ENCODE results near the gene MEIS1.

DNA sequence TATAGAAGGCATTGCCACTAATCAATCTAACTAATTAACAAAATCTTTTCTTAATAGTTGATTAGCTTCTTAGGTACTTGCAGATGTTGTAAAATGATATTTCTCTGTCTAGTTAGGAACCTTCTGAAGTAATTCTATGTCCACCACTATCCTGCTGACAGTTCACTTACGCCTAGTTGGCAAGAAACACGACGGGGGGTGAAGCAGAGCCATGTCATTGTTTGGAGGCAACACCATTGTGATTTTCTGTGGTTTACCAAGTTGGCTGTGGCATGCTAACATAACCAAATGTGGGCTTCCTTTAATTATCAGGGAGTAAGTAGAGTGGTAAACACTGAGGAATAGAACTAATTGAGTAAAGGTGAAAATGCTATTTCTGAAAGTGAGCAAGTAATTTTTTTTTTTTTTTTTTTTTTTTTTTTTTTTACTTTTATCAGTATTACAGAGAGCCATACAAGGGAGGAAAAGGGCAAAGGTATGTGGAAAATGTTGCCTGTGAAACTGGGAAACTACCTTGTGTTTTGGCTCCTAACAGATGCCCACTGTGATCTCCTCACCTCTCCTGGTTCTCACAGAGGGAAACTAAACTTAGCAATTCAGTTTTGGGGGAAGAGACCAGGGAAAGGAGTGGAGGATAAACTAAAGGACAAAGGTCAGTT is 126.8 kb downstream of the MEIS1 start:
- TF ChIP-seq CTCF (IDR thresholded peaks at IDR 0.05; ENCODE audit: low read depth, low read length), result no peak
- no peak for TF ChIP-seq EZH2phosphoT487 (IDR thresholded peaks at IDR 0.05; ENCODE audit: low read depth)

All from OCI-LY3 (cell line).